ENCODE results near the gene STAB1.

The STAB1 gene

DNA sequence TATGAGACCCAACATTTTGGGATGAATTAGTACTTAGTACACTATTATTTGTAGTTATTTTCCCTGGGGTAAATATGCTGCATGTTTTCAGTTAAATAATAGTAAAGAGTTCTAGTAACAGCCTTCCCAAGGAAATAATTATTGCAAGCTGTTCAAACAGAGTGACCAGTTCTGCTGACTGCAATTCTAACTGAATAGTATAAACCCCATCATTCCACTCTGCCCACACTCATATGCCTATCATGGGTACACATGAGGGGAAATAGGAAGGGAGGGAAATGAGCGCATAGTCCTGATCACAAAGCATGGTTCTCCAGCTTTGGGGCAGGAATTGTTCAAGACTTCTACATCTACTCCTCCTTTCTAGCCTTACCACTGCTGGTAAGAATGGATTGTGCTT, 59.9 kb downstream of the STAB1 start:
- no peak for ATAC-seq
- Mint-ChIP-seq H3K27ac (peak overlapping the region; percentile 69), H3K9me3 (no peaks in the 10 kb centered on the region), H3K4me1 (peaks cover 11% of the 10 kb centered on the region), H3K36me3 (ENCODE audit: low read depth) (peaks cover 35% of the 10 kb centered on the region), H3K4me3 (no peak overlapping the region), H3K27me3 (no peaks in the 10 kb centered on the region)
- no peak for DNase-seq

GRCh38 chr3:52557011-52557960, 62.1 kb downstream of the STAB1 start:
- no peaks in the 10 kb centered on the region for H3K9me3 Mint-ChIP-seq
- H3K27ac Mint-ChIP-seq, result no peak overlapping the region
- no peak for DNase-seq
- H3K4me1 Mint-ChIP-seq, result peaks cover 11% of the 10 kb centered on the region
- no peak for ATAC-seq
- no peak overlapping the region for H3K4me3 Mint-ChIP-seq
- H3K36me3 Mint-ChIP-seq (ENCODE audit: low read depth), result peaks cover 42% of the 10 kb centered on the region
- no peaks in the 10 kb centered on the region for H3K27me3 Mint-ChIP-seq

DNA sequence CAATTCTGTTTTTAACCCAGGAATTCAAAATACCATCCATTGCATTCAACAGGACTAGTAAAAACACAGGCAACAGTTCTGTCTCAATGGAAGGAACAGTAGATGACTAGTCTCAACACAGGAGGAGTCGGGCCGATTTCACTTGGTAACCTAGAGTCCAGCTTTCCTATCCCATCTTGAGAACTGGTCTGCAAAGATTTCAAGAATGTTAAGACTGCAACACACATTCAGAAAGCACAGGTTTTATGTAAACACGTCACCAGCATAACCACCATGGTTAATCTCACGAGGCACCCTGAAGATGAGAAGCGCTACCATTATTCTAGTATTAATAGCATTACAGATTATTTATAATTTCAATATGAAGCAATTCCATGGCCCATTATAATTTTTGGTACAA, 63.3 kb downstream of the STAB1 start:
- Mint-ChIP-seq H3K36me3 (ENCODE audit: low read depth) (peaks cover 50% of the 10 kb centered on the region), H3K27me3 (no peaks in the 10 kb centered on the region), H3K4me1 (peaks cover 11% of the 10 kb centered on the region), H3K4me3 (no peak overlapping the region), H3K9me3 (no peaks in the 10 kb centered on the region), H3K27ac (no peak overlapping the region)
- no peak for ATAC-seq
- no peak for DNase-seq

- Mint-ChIP-seq H3K4me3 (no peak overlapping the region), H3K36me3 (ENCODE audit: low read depth) (peaks cover 46% of the 10 kb centered on the region), H3K27me3 (no peaks in the 10 kb centered on the region), H3K4me1 (peaks cover 3% of the 10 kb centered on the region), H3K9me3 (no peaks in the 10 kb centered on the region), H3K27ac (no peak overlapping the region)
- DNase-seq (no peak), ATAC-seq (no peak)
Measured at GRCh38 chr3:52561028-52561747, 66.0 kb downstream of the STAB1 start.

- ATAC-seq (no peak), DNase-seq (no peak)
- Mint-ChIP-seq H3K27me3 (no peaks in the 10 kb centered on the region), H3K9me3 (no peaks in the 10 kb centered on the region), H3K4me3 (no peak overlapping the region), H3K36me3 (ENCODE audit: low read depth) (peaks cover 34% of the 10 kb centered on the region), H3K27ac (no peak overlapping the region), H3K4me1 (no peaks in the 10 kb centered on the region)
Measured at GRCh38 chr3:52563984-52564383, 68.8 kb downstream of the STAB1 start.

GRCh38 chr3:52568069-52568468, 72.9 kb downstream of the STAB1 start:
- H3K4me1 Mint-ChIP-seq, result no peaks in the 10 kb centered on the region
- peaks cover 21% of the 10 kb centered on the region for H3K36me3 Mint-ChIP-seq (ENCODE audit: low read depth)
- ATAC-seq, result no peak
- H3K27ac Mint-ChIP-seq, result no peak overlapping the region
- no peak overlapping the region for H3K4me3 Mint-ChIP-seq
- H3K27me3 Mint-ChIP-seq, result no peaks in the 10 kb centered on the region
- no peak for DNase-seq
- H3K9me3 Mint-ChIP-seq, result no peaks in the 10 kb centered on the region

DNA sequence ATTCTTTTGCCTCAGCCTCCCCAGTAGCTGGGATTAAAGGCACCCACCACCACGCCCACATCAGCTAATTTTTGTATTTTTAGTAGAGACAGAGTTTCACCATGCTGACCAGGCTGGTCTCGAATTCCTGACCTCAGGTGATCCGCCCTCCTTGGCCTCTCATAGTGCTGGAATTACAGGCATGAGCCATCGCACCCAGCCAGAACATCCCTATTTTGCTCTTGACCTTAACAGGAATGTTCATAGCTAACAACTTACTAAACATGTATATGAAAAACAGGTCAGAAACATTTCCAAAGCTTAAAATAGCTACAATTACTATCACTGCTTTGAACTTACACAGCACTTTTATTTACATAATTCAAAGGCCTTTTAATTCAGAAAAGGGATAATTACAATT, 74.9 kb downstream of the STAB1 start:
- Mint-ChIP-seq H3K4me3 (no peak overlapping the region), H3K9me3 (no peaks in the 10 kb centered on the region), H3K27ac (no peak overlapping the region), H3K36me3 (ENCODE audit: low read depth) (peaks cover 20% of the 10 kb centered on the region), H3K27me3 (no peaks in the 10 kb centered on the region), H3K4me1 (no peaks in the 10 kb centered on the region)
- ATAC-seq (no peak), DNase-seq (no peak)

DNA sequence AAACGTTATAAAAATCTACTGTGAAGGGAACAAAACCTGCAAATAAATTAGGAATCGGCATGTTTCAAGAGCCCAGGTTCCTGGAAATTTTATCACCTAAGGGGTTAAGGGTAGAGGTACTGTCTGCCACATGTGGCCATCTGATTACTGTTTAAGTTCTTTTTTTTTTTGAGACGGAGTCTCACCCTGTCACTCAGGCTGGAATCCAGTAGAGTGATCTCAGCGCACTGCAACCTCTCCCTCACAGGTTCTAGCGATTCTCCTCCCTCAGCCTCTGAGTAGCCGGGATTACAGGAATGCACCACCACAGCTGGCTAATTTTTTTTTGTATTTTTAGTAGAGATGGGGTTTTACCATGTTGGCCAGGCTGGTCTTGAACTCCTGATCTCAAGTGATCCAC, 77.1 kb downstream of the STAB1 start:
- H3K9me3 Mint-ChIP-seq, result no peaks in the 10 kb centered on the region
- peaks cover 32% of the 10 kb centered on the region for H3K36me3 Mint-ChIP-seq (ENCODE audit: low read depth)
- no peak for ATAC-seq
- no peak overlapping the region for H3K4me3 Mint-ChIP-seq
- no peak for DNase-seq
- no peaks in the 10 kb centered on the region for H3K27me3 Mint-ChIP-seq
- no peaks in the 10 kb centered on the region for H3K4me1 Mint-ChIP-seq
- H3K27ac Mint-ChIP-seq, result no peak overlapping the region

All from activated naive CD8-positive, alpha-beta T cell treated with anti-CD3 and anti-CD28 coated beads, Interleukin-2, amount 50 U/mL, for 24 hours (primary cell).